Astrocyte (in vitro differentiated cells and primary cell): ENCODE results near the gene PCBP1.

ENCODE experiments used
- CTCF ChIP-seq: IDR thresholded peaks from 2 replicates; pipeline ENCODE4 v1.5.1; 2011; ENCODE audit warnings: low read depth, mild to moderate bottlenecking, inconsistent platforms, low read length, moderate library complexity; ENCODE audit not compliant: insufficient read depth
- EZH2 ChIP-seq: IDR thresholded peaks from 2 replicates; pipeline ENCODE4 v1.6.1; 2012; ENCODE audit warnings: mild to moderate bottlenecking, low read length, inconsistent platforms; ENCODE audit not compliant: insufficient read depth

GRCh38 chr2:70042246-70042645 is 45.0 kb upstream of the PCBP1 start:
- TF ChIP-seq CTCF, result no peak
- TF ChIP-seq EZH2, result no peak
